ENCODE results near the gene RAB7A. TPM values are rescaled to one million over a fixed set of nuclear protein-coding genes. Genes with fewer than 3 reads are reported as not detected.

The RAB7A gene
- total and polyA plus RNA-seq, 2 experiments from 2014 or later = 108 to 269 TPM

- no peaks in the 10 kb centered on the region for H3K4me1 ChIP-seq (ENCODE audit: insufficient read depth)
- H4K20me1 ChIP-seq (ENCODE audit: insufficient read depth, poor library complexity, severe bottlenecking) = peaks cover 4% of the 10 kb centered on the region
- H3K9me3 ChIP-seq (ENCODE audit: low read depth) = no peaks in the 10 kb centered on the region
- WGBS (ENCODE audit: low lambda C conversion rate, missing lambda C conversion rate) = 95% methylated on average over 8 of the region's 8 CpGs
- H3K9me2 ChIP-seq (replicated peaks; ENCODE audit: insufficient read depth) = no peaks in the 10 kb centered on the region
- H3K4me2 ChIP-seq = no peak overlapping the region
- H3K79me2 ChIP-seq = peaks cover 3% of the 10 kb centered on the region
- H2AFZ ChIP-seq = no peak overlapping the region
- peaks cover 3% of the 10 kb centered on the region for H3K36me3 ChIP-seq (replicated peaks; ENCODE audit: insufficient read depth, low read depth)
- no peak for DNase-seq (ENCODE audit: low spot score)
- no peak overlapping the region for H3K4me3 ChIP-seq
- no peaks in the 10 kb centered on the region for H3K27me3 ChIP-seq
- no peak overlapping the region for H3K27ac ChIP-seq
- TF ChIP-seq EZH2 (IDR thresholded peaks at IDR 0.05; ENCODE audit: borderline replicate concordance) (no peak), EZH2phosphoT487 (IDR thresholded peaks at IDR 0.05; ENCODE audit: low read depth, severe bottlenecking, unreplicated experiment) (no peak)
- TF ChIP-seq, protein P1, sequence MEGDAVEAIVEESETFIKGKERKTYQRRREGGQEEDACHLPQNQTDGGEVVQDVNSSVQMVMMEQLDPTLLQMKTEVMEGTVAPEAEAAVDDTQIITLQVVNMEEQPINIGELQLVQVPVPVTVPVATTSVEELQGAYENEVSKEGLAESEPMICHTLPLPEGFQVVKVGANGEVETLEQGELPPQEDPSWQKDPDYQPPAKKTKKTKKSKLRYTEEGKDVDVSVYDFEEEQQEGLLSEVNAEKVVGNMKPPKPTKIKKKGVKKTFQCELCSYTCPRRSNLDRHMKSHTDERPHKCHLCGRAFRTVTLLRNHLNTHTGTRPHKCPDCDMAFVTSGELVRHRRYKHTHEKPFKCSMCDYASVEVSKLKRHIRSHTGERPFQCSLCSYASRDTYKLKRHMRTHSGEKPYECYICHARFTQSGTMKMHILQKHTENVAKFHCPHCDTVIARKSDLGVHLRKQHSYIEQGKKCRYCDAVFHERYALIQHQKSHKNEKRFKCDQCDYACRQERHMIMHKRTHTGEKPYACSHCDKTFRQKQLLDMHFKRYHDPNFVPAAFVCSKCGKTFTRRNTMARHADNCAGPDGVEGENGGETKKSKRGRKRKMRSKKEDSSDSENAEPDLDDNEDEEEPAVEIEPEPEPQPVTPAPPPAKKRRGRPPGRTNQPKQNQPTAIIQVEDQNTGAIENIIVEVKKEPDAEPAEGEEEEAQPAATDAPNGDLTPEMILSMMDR (IDR thresholded peaks at IDR 0.05; ENCODE audit: poor library complexity) = no peak
Observed at GRCh38 chr3:128814519-128815317, 88.7 kb downstream of the RAB7A start.

- Histone ChIP-seq H3K36me3 (replicated peaks; ENCODE audit: insufficient read depth, low read depth) (peaks cover 3% of the 10 kb centered on the region), H2AFZ (no peak overlapping the region), H3K4me3 (no peak overlapping the region), H3K4me1 (ENCODE audit: insufficient read depth) (no peaks in the 10 kb centered on the region), H4K20me1 (ENCODE audit: insufficient read depth, poor library complexity, severe bottlenecking) (peaks cover 4% of the 10 kb centered on the region), H3K4me2 (no peak overlapping the region), H3K9me2 (replicated peaks; ENCODE audit: insufficient read depth) (no peaks in the 10 kb centered on the region), H3K27me3 (no peaks in the 10 kb centered on the region), H3K79me2 (peaks cover 3% of the 10 kb centered on the region), H3K9me3 (ENCODE audit: low read depth) (no peaks in the 10 kb centered on the region), H3K27ac (no peak overlapping the region)
- DNase-seq (ENCODE audit: low spot score) = no peak
- 88% methylated on average over 3 of the region's 3 CpGs for WGBS (ENCODE audit: low lambda C conversion rate, missing lambda C conversion rate)
- TF ChIP-seq EZH2 (IDR thresholded peaks at IDR 0.05; ENCODE audit: borderline replicate concordance) (no peak), EZH2phosphoT487 (IDR thresholded peaks at IDR 0.05; ENCODE audit: low read depth, severe bottlenecking, unreplicated experiment) (no peak)
- TF ChIP-seq, protein P1 (IDR thresholded peaks at IDR 0.05; ENCODE audit: poor library complexity) = no peak
Observed at GRCh38 chr3:128815318-128816064, 89.5 kb downstream of the RAB7A start.

GRCh38 chr3:128818186-128818787 is 92.3 kb downstream of the RAB7A start:
- Histone ChIP-seq H4K20me1 (ENCODE audit: insufficient read depth, poor library complexity, severe bottlenecking) (no peaks in the 10 kb centered on the region), H3K36me3 (replicated peaks; ENCODE audit: insufficient read depth, low read depth) (no peaks in the 10 kb centered on the region), H3K4me2 (no peak overlapping the region), H3K9me3 (ENCODE audit: low read depth) (no peaks in the 10 kb centered on the region), H3K9me2 (replicated peaks; ENCODE audit: insufficient read depth) (no peaks in the 10 kb centered on the region), H3K79me2 (peaks cover 3% of the 10 kb centered on the region), H3K4me1 (ENCODE audit: insufficient read depth) (no peaks in the 10 kb centered on the region), H2AFZ (no peak overlapping the region), H3K27ac (no peak overlapping the region), H3K4me3 (no peak overlapping the region), H3K27me3 (no peaks in the 10 kb centered on the region)
- DNase-seq (ENCODE audit: low spot score) = no peak
- TF ChIP-seq EZH2 (IDR thresholded peaks at IDR 0.05; ENCODE audit: borderline replicate concordance) (no peak), EZH2phosphoT487 (IDR thresholded peaks at IDR 0.05; ENCODE audit: low read depth, severe bottlenecking, unreplicated experiment) (no peak)
- TF ChIP-seq, protein P1 (IDR thresholded peaks at IDR 0.05; ENCODE audit: poor library complexity) = no peak
- 96% methylated on average over 5 of the region's 5 CpGs for WGBS (ENCODE audit: low lambda C conversion rate, missing lambda C conversion rate)
